Hepatocyte (in vitro differentiated cells): ENCODE results near the gene APLP1.

Source experiments
- EZH2 ChIP-seq: fragments of 200-600 bp; sonication (generic); IDR thresholded peaks from 2 replicates; pipeline ENCODE4 v1.6.1; 2016; ENCODE audit warnings: antibody characterized with exemption, mild to moderate bottlenecking, borderline replicate concordance
- TF ChIP-seq, protein P1 (sequence below): fragments of 200-600 bp; sonication (generic); IDR thresholded peaks from 2 replicates; pipeline ENCODE4 v1.5.1; 2016; ENCODE audit warnings: antibody characterized with exemption, mild to moderate bottlenecking; ENCODE audit not compliant: poor library complexity

DNA sequence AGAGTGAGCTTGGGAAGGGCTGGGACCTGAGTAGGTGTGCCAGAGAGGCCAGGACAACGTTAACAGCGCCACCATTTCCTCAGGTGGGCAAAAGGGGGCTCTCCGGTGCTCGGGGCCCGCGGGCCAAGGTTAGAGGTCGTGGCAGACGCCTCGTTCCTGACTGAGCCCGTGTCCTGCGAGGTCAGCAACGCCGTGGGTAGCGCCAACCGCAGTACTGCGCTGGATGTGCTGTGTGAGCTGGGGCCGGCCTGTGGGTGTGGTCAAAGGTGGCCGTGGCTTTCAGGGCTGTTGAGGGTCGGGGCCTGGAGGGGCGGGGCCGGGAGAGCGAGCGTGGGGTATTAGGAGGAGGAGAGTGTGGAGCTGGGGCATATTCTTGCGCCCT, 7.9 kb upstream of the APLP1 start:
- TF ChIP-seq, protein P1, sequence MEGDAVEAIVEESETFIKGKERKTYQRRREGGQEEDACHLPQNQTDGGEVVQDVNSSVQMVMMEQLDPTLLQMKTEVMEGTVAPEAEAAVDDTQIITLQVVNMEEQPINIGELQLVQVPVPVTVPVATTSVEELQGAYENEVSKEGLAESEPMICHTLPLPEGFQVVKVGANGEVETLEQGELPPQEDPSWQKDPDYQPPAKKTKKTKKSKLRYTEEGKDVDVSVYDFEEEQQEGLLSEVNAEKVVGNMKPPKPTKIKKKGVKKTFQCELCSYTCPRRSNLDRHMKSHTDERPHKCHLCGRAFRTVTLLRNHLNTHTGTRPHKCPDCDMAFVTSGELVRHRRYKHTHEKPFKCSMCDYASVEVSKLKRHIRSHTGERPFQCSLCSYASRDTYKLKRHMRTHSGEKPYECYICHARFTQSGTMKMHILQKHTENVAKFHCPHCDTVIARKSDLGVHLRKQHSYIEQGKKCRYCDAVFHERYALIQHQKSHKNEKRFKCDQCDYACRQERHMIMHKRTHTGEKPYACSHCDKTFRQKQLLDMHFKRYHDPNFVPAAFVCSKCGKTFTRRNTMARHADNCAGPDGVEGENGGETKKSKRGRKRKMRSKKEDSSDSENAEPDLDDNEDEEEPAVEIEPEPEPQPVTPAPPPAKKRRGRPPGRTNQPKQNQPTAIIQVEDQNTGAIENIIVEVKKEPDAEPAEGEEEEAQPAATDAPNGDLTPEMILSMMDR: no peak
- TF ChIP-seq EZH2: no peak
